K562 (cell line): Measurements from ENCODE around the gene LMO2. TPM values are rescaled to one million over a fixed set of nuclear protein-coding genes. Genes with fewer than 3 reads are reported as not detected.
A peak's percentile ranks its signal among the peaks of the same experiment; 100 is the strongest.

ENCODE experiments used
- CCNT2 ChIP-seq: IDR thresholded peaks from 2 replicates; pipeline ENCODE4 v1.6.1; 2011; ENCODE audit warnings: borderline replicate concordance, low read depth, mild to moderate bottlenecking, moderate library complexity, mixed read lengths, low read length; ENCODE audit not compliant: insufficient read length; ENCODE audit errors: extremely low read depth
- CHD1 ChIP-seq: fragments of 200-600 bp; sonication (generic); IDR thresholded peaks from one replicate; pipeline ENCODE4 v1.6.1; 2012; ENCODE audit warnings: mild to moderate bottlenecking, moderate library complexity, low read length, inconsistent platforms
- CTBP1 ChIP-seq: fragments of 450-650 bp; IDR thresholded peaks from 2 replicates; pipeline ENCODE4 v1.6.1; 2016; ENCODE audit warnings: borderline replicate concordance
- ETV1 ChIP-seq: fragments of 450-650 bp; conservative IDR thresholded peaks from 2 replicates; pipeline ENCODE4 v1.6.1; 2016; ENCODE audit warnings: missing genetic modification characterization, control low read depth, low read depth, missing compliant biosample characterization
- GATAD2B ChIP-seq: fragments of 450-650 bp; IDR thresholded peaks from 2 replicates; pipeline ENCODE4 v1.6.1; 2017; ENCODE audit warnings: mild to moderate bottlenecking, borderline replicate concordance
- GTF2F1 ChIP-seq: IDR thresholded peaks from 2 replicates; pipeline ENCODE4 v1.6.1; 2011; ENCODE audit warnings: low read depth, low read length, improper control_type of control experiment
- MCM7 ChIP-seq, 2 experiments: fragments of 450-650 bp; IDR thresholded peaks; 2 replicates each; pipeline ENCODE4 v1.6.1; 2016 to 2018
- MLLT1 ChIP-seq, 2 experiments: fragments of 450-650 bp; IDR thresholded peaks; 2 replicates each; pipeline ENCODE4 v1.6.1; 2016
- OTX1 ChIP-seq: fragments of 450-650 bp; formaldehyde crosslinking; IDR thresholded peaks from 2 replicates; pipeline ENCODE4 v1.4.0; 2022; ENCODE audit warnings: mild to moderate bottlenecking
- PCBP2 ChIP-seq: fragments of 200-400 bp; formaldehyde crosslinking; IDR thresholded peaks from 2 replicates; pipeline ENCODE4 v1.6.1; 2018; ENCODE audit warnings: low read length, low read depth, mild to moderate bottlenecking, moderate library complexity; ENCODE audit not compliant: poor library complexity, severe bottlenecking
- POLR2A ChIP-seq: fragments of 450-650 bp; conservative IDR thresholded peaks from 2 replicates; pipeline ENCODE4 v1.6.1; 2016
- PRDM10 ChIP-seq: fragments of 450-650 bp; IDR thresholded peaks from 2 replicates; pipeline ENCODE4 v1.6.1; 2018; ENCODE audit not compliant: partially characterized antibody
- RBBP5 ChIP-seq: fragments of 200-600 bp; sonication (generic); IDR thresholded peaks from 2 replicates; pipeline ENCODE4 v1.6.1; 2012; ENCODE audit warnings: borderline replicate concordance, mild to moderate bottlenecking, low read length, control low read depth, inconsistent platforms; ENCODE audit not compliant: insufficient read depth, poor library complexity, severe bottlenecking
- SP1 ChIP-seq: sonication (generic); formaldehyde crosslinking; IDR thresholded peaks from 2 replicates; pipeline ENCODE4 v1.8.1; 2022; ENCODE audit warnings: mild to moderate bottlenecking, missing genetic modification reagents
- SRSF7 ChIP-seq: fragments of 200-400 bp; formaldehyde crosslinking; optimal IDR thresholded peaks from 2 replicates; pipeline ENCODE3; 2017; ENCODE audit warnings: mild to moderate bottlenecking, low read depth, low read length
- TOE1 ChIP-seq, 2 experiments: fragments of 450-650 bp in 1 of 2; sonication (generic) in 1 of 2; formaldehyde crosslinking in 1 of 2; IDR thresholded peaks; 2 replicates each; pipeline versions ENCODE4 v1.7.1 to v1.8.0; 2016 to 2022; ENCODE audit warnings: borderline replicate concordance in 2 of 2, mild to moderate bottlenecking in 2 of 2, antibody characterized with exemption in 1 of 2, inconsistent platforms in 1 of 2, low read depth in 1 of 2, missing genetic modification reagents in 1 of 2, moderate library complexity in 1 of 2
- polyA plus RNA-seq, 8 experiments: library from polyadenylated mRNA; depleted of rRNA in 4 of 8; stranded (reverse) in 5 of 8; unstranded in 3 of 8; fragments of >200 nt; fragmentation: Nextera tagmentation in 2 of 8; fragmentation: Illumina TruSeq in 1 of 8; extraction: Ambion mirVana in 2 of 8; extraction: Trizol in 1 of 8; gene quantifications; 2 replicates each; pipeline versions ENCODE4 v1.2.1 to v1.2.3, GENCODE V29; 2011 to 2014; ENCODE audit warnings: inconsistent platforms in 1 of 8, missing spikeins in 1 of 8
- total RNA-seq, 7 experiments: library from RNA; depleted of rRNA in 6 of 7; stranded (reverse); fragments of >200 nt in 6 of 7; fragmentation: Illumina TruSeq in 2 of 7; extraction: Trizol in 2 of 7; gene quantifications; 2 replicates each; pipeline versions ENCODE4 v1.2.1 to v1.2.3, GENCODE V29; 2011 to 2021; ENCODE audit warnings: low replicate concordance in 1 of 7
- TF ChIP-seq, protein P1 (sequence below), 2 experiments: IDR thresholded peaks; 2 replicates each; pipeline ENCODE4 v1.6.1; 2011; ENCODE audit warnings: borderline replicate concordance in 1 of 2, control low read depth in 1 of 2, low read depth in 1 of 2, low read length in 1 of 2, mild to moderate bottlenecking in 1 of 2, mixed read lengths in 1 of 2, moderate library complexity in 1 of 2; ENCODE audit not compliant: insufficient read depth in 1 of 2, insufficient read length in 1 of 2, poor library complexity in 1 of 2, severe bottlenecking in 1 of 2; ENCODE audit errors: extremely low read depth in 1 of 2

LMO2 gene
- total and polyA plus RNA-seq, 9 of the 15 experiments (the other 6 are each of a cell fraction or from before 2014, with no cell fraction given): 6.9 to 126 (median 91.5) TPM

GRCh38 chr11:33869481-33870422 lies 22.1 kb downstream of the LMO2 start (continued):
- TF ChIP-seq, protein P1, sequence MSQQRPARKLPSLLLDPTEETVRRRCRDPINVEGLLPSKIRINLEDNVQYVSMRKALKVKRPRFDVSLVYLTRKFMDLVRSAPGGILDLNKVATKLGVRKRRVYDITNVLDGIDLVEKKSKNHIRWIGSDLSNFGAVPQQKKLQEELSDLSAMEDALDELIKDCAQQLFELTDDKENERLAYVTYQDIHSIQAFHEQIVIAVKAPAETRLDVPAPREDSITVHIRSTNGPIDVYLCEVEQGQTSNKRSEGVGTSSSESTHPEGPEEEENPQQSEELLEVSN (IDR thresholded peaks at IDR 0.05; ENCODE audit: borderline replicate concordance in 1 of 2, extremely low read depth in 1 of 2, insufficient read depth in 1 of 2, insufficient read length in 1 of 2, low read depth in 1 of 2, low read length in 1 of 2, poor library complexity in 1 of 2, severe bottlenecking in 1 of 2): no peak
- TF ChIP-seq GATAD2B: peak; percentile 55; the same call in 1 of the 2 replicates
- TF ChIP-seq POLR2A: no peak
- no peak for TF ChIP-seq PRDM10
- TF ChIP-seq PCBP2: no peak
- TF ChIP-seq RBBP5: peak; percentile 73
- no peak for TF ChIP-seq SRSF7
- no peak for TF ChIP-seq TOE1 (IDR thresholded peaks at IDR 0.05; ENCODE audit: borderline replicate concordance)
- no peak for TF ChIP-seq TOE1 (CRISPR knock-in tag; IDR thresholded peaks at IDR 0.05; ENCODE audit: borderline replicate concordance, low read depth)
- TF ChIP-seq MCM7 (IDR thresholded peaks at IDR 0.05): no peak
- TF ChIP-seq SP1: no peak
- TF ChIP-seq GTF2F1: no peak
- peak; percentile 77 to 80; a peak in 2 of 4 replicates for TF ChIP-seq MLLT1 (IDR thresholded peaks at IDR 0.05)
- 0 out of 2 replicates have a peak, but pooled peaks have one; percentile 34 for TF ChIP-seq OTX1
- TF ChIP-seq CCNT2: peak; percentile 25
- TF ChIP-seq CHD1: peak; percentile 53
- TF ChIP-seq CTBP1: peak; percentile 28; the same call in 1 of the 2 replicates
- TF ChIP-seq ETV1 (tag): no peak
